ENCODE measurements around the gene C9orf78. TPM values are rescaled to one million over a fixed set of nuclear protein-coding genes. Genes with fewer than 3 reads are reported as not detected.

The C9orf78 gene
- total RNA-seq, 2 experiments from 2014 or later, result 44.5 to 51.7 TPM

DNA sequence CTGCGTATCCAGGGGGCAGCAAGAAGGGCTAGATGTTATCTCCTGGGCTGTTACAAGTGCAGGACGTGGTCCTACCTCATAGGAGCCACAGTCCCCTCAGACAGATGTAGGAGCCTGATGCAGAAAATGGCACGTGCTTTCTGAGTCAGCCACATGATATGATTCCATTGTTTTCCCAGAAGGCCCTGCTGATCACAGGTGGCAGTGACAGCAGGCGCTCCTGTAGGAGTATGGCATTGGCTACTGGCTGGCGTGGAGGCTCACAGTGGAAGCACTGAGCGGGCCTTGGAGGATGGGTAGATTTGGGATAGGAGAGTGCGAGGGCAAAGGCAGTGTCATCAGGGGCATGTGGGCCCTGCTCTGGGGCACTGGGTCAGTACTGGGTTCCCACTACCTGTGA is 22.1 kb upstream of the C9orf78 start:
- ATAC-seq (no peak), DNase-seq (no peak)
- TF ChIP-seq, protein P1, sequence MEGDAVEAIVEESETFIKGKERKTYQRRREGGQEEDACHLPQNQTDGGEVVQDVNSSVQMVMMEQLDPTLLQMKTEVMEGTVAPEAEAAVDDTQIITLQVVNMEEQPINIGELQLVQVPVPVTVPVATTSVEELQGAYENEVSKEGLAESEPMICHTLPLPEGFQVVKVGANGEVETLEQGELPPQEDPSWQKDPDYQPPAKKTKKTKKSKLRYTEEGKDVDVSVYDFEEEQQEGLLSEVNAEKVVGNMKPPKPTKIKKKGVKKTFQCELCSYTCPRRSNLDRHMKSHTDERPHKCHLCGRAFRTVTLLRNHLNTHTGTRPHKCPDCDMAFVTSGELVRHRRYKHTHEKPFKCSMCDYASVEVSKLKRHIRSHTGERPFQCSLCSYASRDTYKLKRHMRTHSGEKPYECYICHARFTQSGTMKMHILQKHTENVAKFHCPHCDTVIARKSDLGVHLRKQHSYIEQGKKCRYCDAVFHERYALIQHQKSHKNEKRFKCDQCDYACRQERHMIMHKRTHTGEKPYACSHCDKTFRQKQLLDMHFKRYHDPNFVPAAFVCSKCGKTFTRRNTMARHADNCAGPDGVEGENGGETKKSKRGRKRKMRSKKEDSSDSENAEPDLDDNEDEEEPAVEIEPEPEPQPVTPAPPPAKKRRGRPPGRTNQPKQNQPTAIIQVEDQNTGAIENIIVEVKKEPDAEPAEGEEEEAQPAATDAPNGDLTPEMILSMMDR (IDR thresholded peaks at IDR 0.05), result no peak
- Mint-ChIP-seq H3K4me1 (ENCODE audit: low read depth) (peaks cover 64% of the 10 kb centered on the region), H3K9me3 (no peaks in the 10 kb centered on the region), H3K27me3 (no peaks in the 10 kb centered on the region), H3K4me3 (no peak overlapping the region), H3K36me3 (ENCODE audit: low read depth) (peaks cover 59% of the 10 kb centered on the region), H3K27ac (no peak overlapping the region)
- intact Hi-C loops (cut with micrococcal nuclease), result no loop called here
- POLR2A ChIA-PET, result interaction anchor here (0.6 to 1.7 kb wide), 2 partner anchors 10 to 21 kb away, joined by 3 to 7 read pairs; no protein-coding TSS in a partner anchor
- CTCF ChIA-PET, result no interaction called here

DNA sequence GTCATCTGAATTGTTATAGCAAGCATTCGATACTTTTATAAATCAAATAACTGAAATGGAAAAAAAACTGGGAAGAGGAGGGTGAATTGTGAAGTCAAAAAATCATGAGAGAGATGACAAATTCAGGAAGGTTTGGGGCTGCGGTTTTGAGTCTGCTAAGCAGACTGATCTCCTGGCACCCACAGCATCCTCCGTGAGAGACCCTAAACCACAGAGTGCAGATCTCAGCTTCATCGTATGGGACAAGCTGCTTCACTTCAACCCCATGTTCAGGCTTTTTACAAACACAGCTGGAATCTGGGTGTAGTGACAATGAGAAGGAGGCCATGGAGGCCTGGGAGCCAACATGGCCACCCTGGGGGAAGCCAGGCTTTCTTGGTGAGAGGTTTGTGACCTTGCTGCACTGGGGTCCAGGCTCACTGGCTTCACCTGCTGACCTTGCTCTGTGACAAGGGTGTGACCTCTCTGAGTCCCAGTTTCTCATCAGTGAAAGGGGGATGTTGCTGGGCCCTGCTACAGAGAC is 19.6 kb upstream of the C9orf78 start:
- Mint-ChIP-seq H3K27me3 (no peaks in the 10 kb centered on the region), H3K4me3 (peak overlapping the region; percentile 15), H3K27ac (peak overlapping the region; percentile 65), H3K4me1 (ENCODE audit: low read depth) (peaks cover 58% of the 10 kb centered on the region), H3K36me3 (ENCODE audit: low read depth) (peaks cover 58% of the 10 kb centered on the region), H3K9me3 (no peaks in the 10 kb centered on the region)
- ChIA-PET POLR2A (interaction anchor here (1.0 to 2.3 kb wide), 3 partner anchors 14 to 286 kb away, joined by 3 to 7 read pairs (median 3); partner anchors contain the start of genes C9orf78 and USP20), CTCF (no interaction called here)
- TF ChIP-seq, protein P1 (IDR thresholded peaks at IDR 0.05), result no peak
- DNase-seq, result peak; percentile 59
- peak; percentile 57 for ATAC-seq
- intact Hi-C loops (cut with micrococcal nuclease), result no loop called here

DNA sequence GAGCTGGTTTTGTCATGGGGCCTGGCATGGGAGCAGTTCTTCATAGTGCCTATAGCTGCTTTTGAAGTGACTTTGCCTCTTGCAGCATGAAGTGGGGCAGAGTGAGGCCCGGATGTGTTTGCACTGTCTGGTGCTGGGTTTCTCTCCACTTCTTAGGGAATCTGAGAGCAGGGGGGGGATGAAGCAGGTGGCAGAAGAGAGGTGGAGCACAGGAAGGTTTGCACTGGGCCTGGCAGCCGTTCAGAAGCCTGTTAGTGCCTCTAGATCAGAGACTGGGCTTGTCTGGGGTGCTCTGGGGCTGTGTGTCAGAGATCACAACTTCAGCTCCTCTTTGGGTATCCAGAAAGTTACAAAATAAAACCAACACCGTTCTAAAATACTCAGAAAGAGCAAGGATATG is 18.5 kb upstream of the C9orf78 start:
- H3K36me3 Mint-ChIP-seq (ENCODE audit: low read depth), result peaks cover 57% of the 10 kb centered on the region

DNA sequence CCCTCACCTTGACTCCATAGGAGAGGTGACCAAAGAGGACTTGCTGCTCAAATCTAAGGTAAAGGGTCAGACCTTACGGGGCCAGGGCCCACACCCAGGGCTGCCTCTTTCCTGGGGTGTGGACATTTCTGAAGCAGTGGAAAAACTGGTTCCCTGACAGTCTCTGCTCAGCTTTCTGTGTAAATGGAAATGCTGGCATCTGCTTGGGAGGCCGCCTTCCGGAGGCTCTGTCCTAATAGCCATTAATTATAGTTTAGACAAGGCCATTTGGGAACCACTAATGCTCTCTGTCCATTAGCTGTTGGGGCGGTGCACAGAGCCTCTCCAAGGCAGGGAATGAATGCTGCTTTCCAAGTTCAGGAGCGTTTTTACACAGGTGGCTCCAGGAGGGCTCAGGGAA is 17.5 kb upstream of the C9orf78 start:
- peaks cover 64% of the 10 kb centered on the region for H3K4me1 Mint-ChIP-seq (ENCODE audit: low read depth)
- ChIA-PET POLR2A (interaction anchor here (0.7 to 1.9 kb wide), 7 partner anchors 8 to 215 kb away, joined by 3 to 5 read pairs (median 4); no protein-coding TSS in a partner anchor), CTCF (no interaction called here)
- no peak overlapping the region for H3K4me3 Mint-ChIP-seq
- no peak for DNase-seq
- H3K9me3 Mint-ChIP-seq, result no peaks in the 10 kb centered on the region
- no peak overlapping the region for H3K27ac Mint-ChIP-seq
- no peak for ATAC-seq
- H3K27me3 Mint-ChIP-seq, result no peaks in the 10 kb centered on the region
- TF ChIP-seq, protein P1 (IDR thresholded peaks at IDR 0.05), result no peak
- intact Hi-C loops (cut with micrococcal nuclease), result no loop called here
- peaks cover 50% of the 10 kb centered on the region for H3K36me3 Mint-ChIP-seq (ENCODE audit: low read depth)

More for the DNA sequence above, 18.5 kb upstream of the C9orf78 start:
- Mint-ChIP-seq H3K27me3 (no peaks in the 10 kb centered on the region), H3K4me3 (no peak overlapping the region), H3K9me3 (no peaks in the 10 kb centered on the region), H3K4me1 (ENCODE audit: low read depth) (peaks cover 62% of the 10 kb centered on the region), H3K27ac (no peak overlapping the region)
- DNase-seq (no peak), ATAC-seq (no peak)
- ChIA-PET POLR2A (interaction anchor here (0.9 to 1.4 kb wide), 5 partner anchors 9 to 51 kb away, joined by 3 to 4 read pairs (median 4); no protein-coding TSS in a partner anchor), CTCF (no interaction called here)
- TF ChIP-seq, protein P1 (IDR thresholded peaks at IDR 0.05), result no peak
- intact Hi-C loops (cut with micrococcal nuclease), result no loop called here

DNA sequence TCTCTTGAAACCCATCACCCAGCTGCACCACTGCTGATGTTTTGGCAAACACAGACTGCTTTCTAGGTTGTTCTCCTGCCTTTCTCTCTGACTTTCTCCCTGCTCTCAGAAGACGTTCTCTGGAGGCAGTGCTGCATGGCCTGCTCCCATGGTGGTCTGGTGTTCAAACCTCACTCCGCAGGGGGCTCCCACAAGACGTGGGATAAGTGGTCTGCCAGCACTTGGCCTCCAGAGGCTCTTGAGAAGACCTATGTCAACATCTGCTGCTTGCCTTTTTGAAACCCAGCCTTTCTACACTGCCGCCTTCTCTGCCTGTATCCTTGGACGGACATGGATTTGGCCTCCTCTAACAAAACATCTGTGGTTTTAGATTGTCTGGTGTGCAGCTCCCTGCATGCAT is 16.7 kb upstream of the C9orf78 start:
- Mint-ChIP-seq H3K27ac (no peak overlapping the region), H3K9me3 (no peaks in the 10 kb centered on the region), H3K36me3 (ENCODE audit: low read depth) (peaks cover 45% of the 10 kb centered on the region), H3K27me3 (no peaks in the 10 kb centered on the region), H3K4me1 (ENCODE audit: low read depth) (peaks cover 59% of the 10 kb centered on the region), H3K4me3 (no peak overlapping the region)
- TF ChIP-seq, protein P1 (IDR thresholded peaks at IDR 0.05), result no peak
- DNase-seq, result no peak
- ChIA-PET POLR2A (interaction anchor here (0.7 to 1.9 kb wide), 5 partner anchors 12 to 214 kb away, joined by 3 to 5 read pairs (median 3); no protein-coding TSS in a partner anchor), CTCF (interaction anchor here (1.0 kb wide), 1 partner anchor 13 kb away, joined by 3 read pairs; no protein-coding TSS in a partner anchor)
- intact Hi-C loops (cut with micrococcal nuclease), result no loop called here
- no peak for ATAC-seq
